Liver (tissue), 9 donors: Measurements from ENCODE around the gene TREX2. TPM values are rescaled to one million over a fixed set of nuclear protein-coding genes. Genes with fewer than 3 reads are reported as not detected.

Experiments used
- DNase-seq: peaks from one replicate; pipeline ENCODE4 v3.0.0-alpha.2; 2017; ENCODE audit warnings: low spot score
- H3K27ac ChIP-seq, 2 donors: one replicate each; pipeline ENCODE4 v1.7.0; 2013; ENCODE audit warnings: inconsistent platforms in 2 of 2, low read length in 2 of 2, control low read depth in 1 of 2, low read depth in 1 of 2, mild to moderate bottlenecking in 1 of 2
- H3K27me3 ChIP-seq, 4 donors: one replicate each; pipeline versions ENCODE4 v1.6.1 to v1.7.0; 2013; ENCODE audit warnings: low read length in 3 of 4, inconsistent platforms in 1 of 4, mild to moderate bottlenecking in 1 of 4, moderate library complexity in 1 of 4; ENCODE audit not compliant: control insufficient read depth in 4 of 4, insufficient read depth in 4 of 4
- H3K36me3 ChIP-seq, 4 donors: one replicate each; pipeline versions ENCODE4 v1.6.1 to v1.7.0; 2013; ENCODE audit warnings: low read length in 3 of 4, mild to moderate bottlenecking in 3 of 4, low read depth in 1 of 4, moderate library complexity in 1 of 4; ENCODE audit not compliant: control insufficient read depth in 4 of 4, insufficient read depth in 3 of 4
- H3K4me1 ChIP-seq, 4 donors: one replicate each; pipeline versions ENCODE4 v1.6.1 to v1.7.0; 2013; ENCODE audit warnings: low read length in 3 of 4, mild to moderate bottlenecking in 3 of 4, moderate library complexity in 1 of 4; ENCODE audit not compliant: control insufficient read depth in 4 of 4, insufficient read depth in 4 of 4
- H3K4me3 ChIP-seq, 3 donors: one replicate each; pipeline versions ENCODE4 v1.6.1 to v1.7.0; 2013; ENCODE audit warnings: low read length in 3 of 3, control low read depth in 1 of 3, low read depth in 1 of 3, mild to moderate bottlenecking in 1 of 3
- H3K9ac ChIP-seq, 2 donors: one replicate each; pipeline ENCODE4 v1.7.0; 2013; ENCODE audit warnings: low read length in 2 of 2, mild to moderate bottlenecking in 2 of 2, moderate library complexity in 2 of 2, control low read depth in 1 of 2, low read depth in 1 of 2
- H3K9me3 ChIP-seq, 4 donors: one replicate each; pipeline versions ENCODE4 v1.6.1 to v1.7.0; 2013; ENCODE audit warnings: low read length in 3 of 4; ENCODE audit not compliant: control insufficient read depth in 4 of 4
- CTCF ChIP-seq: fragments of 150-350 bp; IDR thresholded peaks from 2 replicates; pipeline ENCODE4 v1.5.1; 2017; ENCODE audit warnings: improper control_type of control experiment, low read depth, low read length; ENCODE audit not compliant: missing input control
- EGR1 ChIP-seq, 2 donors: IDR thresholded peaks; 2 replicates each; pipeline ENCODE4 v1.6.1; 2016 to 2018; ENCODE audit warnings: antibody characterized with exemption in 2 of 2, low read depth in 2 of 2
- FOXA1 ChIP-seq: IDR thresholded peaks from 2 replicates; pipeline ENCODE4 v1.6.1; 2016; ENCODE audit warnings: antibody characterized with exemption
- FOXA2 ChIP-seq: IDR thresholded peaks from 2 replicates; pipeline ENCODE4 v1.6.1; 2016; ENCODE audit warnings: antibody characterized with exemption
- GABPA ChIP-seq, 2 donors: IDR thresholded peaks in 1 of 2; conservative IDR thresholded peaks in 1 of 2; 2 replicates each; pipeline ENCODE4 v1.6.1; 2016; ENCODE audit warnings: antibody characterized with exemption in 2 of 2, mild to moderate bottlenecking in 1 of 2, moderate library complexity in 1 of 2
- HNF4A ChIP-seq, 2 donors: conservative IDR thresholded peaks; 2 replicates each; pipeline ENCODE4 v1.6.1; 2016; ENCODE audit warnings: antibody characterized with exemption in 2 of 2, mild to moderate bottlenecking in 2 of 2
- HNF4G ChIP-seq: IDR thresholded peaks from 2 replicates; pipeline ENCODE4 v1.6.1; 2016; ENCODE audit warnings: antibody characterized with exemption
- JUND ChIP-seq, 2 donors: IDR thresholded peaks; 2 replicates each; pipeline ENCODE4 v1.6.1; 2016; ENCODE audit warnings: antibody characterized with exemption in 2 of 2
- NR2F2 ChIP-seq: IDR thresholded peaks from 2 replicates; pipeline ENCODE4 v1.6.1; 2016; ENCODE audit warnings: antibody characterized with exemption
- RAD21 ChIP-seq, 2 donors: IDR thresholded peaks; 2 replicates each; pipeline ENCODE4 v1.6.1; 2016; ENCODE audit warnings: antibody characterized with exemption in 2 of 2, mild to moderate bottlenecking in 2 of 2
- REST ChIP-seq: IDR thresholded peaks from 2 replicates; pipeline ENCODE4 v1.6.1; 2016; ENCODE audit warnings: antibody characterized with exemption, mild to moderate bottlenecking
- RXRA ChIP-seq, 2 donors: IDR thresholded peaks; 2 replicates each; pipeline ENCODE4 v1.6.1; 2017 to 2018; ENCODE audit warnings: antibody characterized with exemption in 2 of 2, mild to moderate bottlenecking in 1 of 2
- SP1 ChIP-seq: IDR thresholded peaks from 2 replicates; pipeline ENCODE4 v1.6.1; 2018; ENCODE audit warnings: antibody characterized with exemption, mild to moderate bottlenecking
- TAF1 ChIP-seq: conservative IDR thresholded peaks from 2 replicates; pipeline ENCODE4 v1.6.1; 2016; ENCODE audit warnings: antibody characterized with exemption, mild to moderate bottlenecking
- YY1 ChIP-seq: IDR thresholded peaks from 2 replicates; pipeline ENCODE4 v1.6.1; 2016; ENCODE audit warnings: antibody characterized with exemption, mild to moderate bottlenecking
- WGBS: extraction: QIAGEN DNeasy Blood & Tissue Kit; methylation state at CpG from one replicate; pipeline ENCODE4 v1.1.7; 2013; 5-methylcytosine and 5-hydroxymethylcytosine counted together
- polyA plus RNA-seq, 2 donors: library from polyadenylated mRNA; stranded (reverse) in 1 of 2; unstranded in 1 of 2; fragments of 200-250 nt in 1 of 2; fragments of >200 nt in 1 of 2; fragmentation: Nextera tagmentation in 1 of 2; extraction: Ambion mirVana in 1 of 2; gene quantifications; one replicate each; pipeline versions ENCODE4 v1.2.1 to v1.2.3, GENCODE V29; 2013 to 2015
- total RNA-seq, 2 donors: library from RNA; depleted of rRNA; stranded (reverse); fragments of >200 nt; gene quantifications; one replicate each; pipeline ENCODE4 v1.2.3, GENCODE V29; 2014
- TF ChIP-seq, protein P1 (sequence below): IDR thresholded peaks from 2 replicates; pipeline ENCODE4 v1.6.1; 2016; ENCODE audit warnings: antibody characterized with exemption
- TF ChIP-seq, protein P2 (sequence below): IDR thresholded peaks from 2 replicates; pipeline ENCODE4 v1.6.1; 2016; ENCODE audit warnings: antibody characterized with exemption
- TF ChIP-seq, protein P3 (sequence below): IDR thresholded peaks from 2 replicates; pipeline ENCODE4 v1.6.1; 2016; ENCODE audit warnings: antibody characterized with exemption
- donor health status: healthy.
- donor health status: healthy.
- donor health status: healthy.
- donor health status: healthy.
- donor health status: healthy.

Gene TREX2
- total and polyA plus RNA-seq, 4 donors, result 0.13 to 1.3 (median 1.2) TPM; not detected in 1

GRCh38 chrX:153433161-153433680, 12.6 kb downstream of the TREX2 start:
- peaks cover 0 to 6% (median 1%) of the 10 kb centered on the region in 4 donors for H3K9me3 ChIP-seq
- no peaks in the 10 kb centered on the region for H3K4me1 ChIP-seq
- no peak overlapping the region for H3K27ac ChIP-seq
- no peak overlapping the region for H3K9ac ChIP-seq
- TF ChIP-seq CTCF (no peak), EGR1 (IDR thresholded peaks at IDR 0.05; ENCODE audit: low read depth in 2 of 2) (no peak), YY1 (no peak), RAD21 (IDR thresholded peaks at IDR 0.05) (no peak), HNF4G (no peak), NR2F2 (no peak), SP1 (no peak), GABPA (IDR thresholded peaks at IDR 0.05 in 1 of 2, conservative IDR thresholded peaks at IDR 0.05 in 1 of 2) (no peak), HNF4A (conservative IDR thresholded peaks at IDR 0.05) (no peak), FOXA1 (no peak), RXRA (IDR thresholded peaks at IDR 0.05) (no peak), TAF1 (no peak), FOXA2 (no peak), JUND (IDR thresholded peaks at IDR 0.05) (no peak), REST (no peak)
- TF ChIP-seq, protein P1, sequence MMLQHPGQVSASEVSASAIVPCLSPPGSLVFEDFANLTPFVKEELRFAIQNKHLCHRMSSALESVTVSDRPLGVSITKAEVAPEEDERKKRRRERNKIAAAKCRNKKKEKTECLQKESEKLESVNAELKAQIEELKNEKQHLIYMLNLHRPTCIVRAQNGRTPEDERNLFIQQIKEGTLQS, result no peak
- TF ChIP-seq, protein P2, sequence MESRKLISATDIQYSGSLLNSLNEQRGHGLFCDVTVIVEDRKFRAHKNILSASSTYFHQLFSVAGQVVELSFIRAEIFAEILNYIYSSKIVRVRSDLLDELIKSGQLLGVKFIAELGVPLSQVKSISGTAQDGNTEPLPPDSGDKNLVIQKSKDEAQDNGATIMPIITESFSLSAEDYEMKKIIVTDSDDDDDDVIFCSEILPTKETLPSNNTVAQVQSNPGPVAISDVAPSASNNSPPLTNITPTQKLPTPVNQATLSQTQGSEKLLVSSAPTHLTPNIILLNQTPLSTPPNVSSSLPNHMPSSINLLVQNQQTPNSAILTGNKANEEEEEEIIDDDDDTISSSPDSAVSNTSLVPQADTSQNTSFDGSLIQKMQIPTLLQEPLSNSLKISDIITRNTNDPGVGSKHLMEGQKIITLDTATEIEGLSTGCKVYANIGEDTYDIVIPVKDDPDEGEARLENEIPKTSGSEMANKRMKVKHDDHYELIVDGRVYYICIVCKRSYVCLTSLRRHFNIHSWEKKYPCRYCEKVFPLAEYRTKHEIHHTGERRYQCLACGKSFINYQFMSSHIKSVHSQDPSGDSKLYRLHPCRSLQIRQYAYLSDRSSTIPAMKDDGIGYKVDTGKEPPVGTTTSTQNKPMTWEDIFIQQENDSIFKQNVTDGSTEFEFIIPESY, result no peak
- TF ChIP-seq, protein P3, sequence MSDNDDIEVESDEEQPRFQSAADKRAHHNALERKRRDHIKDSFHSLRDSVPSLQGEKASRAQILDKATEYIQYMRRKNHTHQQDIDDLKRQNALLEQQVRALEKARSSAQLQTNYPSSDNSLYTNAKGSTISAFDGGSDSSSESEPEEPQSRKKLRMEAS, result no peak
- WGBS, result 89% methylated on average over 12 of the region's 12 CpGs
- no peaks in the 10 kb centered on the region for H3K36me3 ChIP-seq
- H3K27me3 ChIP-seq, result peaks cover 0 to 8% (median 0%) of the 10 kb centered on the region in 4 donors
- no peak for DNase-seq
- no peak overlapping the region for H3K4me3 ChIP-seq
